ENCODE data around the gene PRDM16. TPM values are rescaled to one million over a fixed set of nuclear protein-coding genes. Genes with fewer than 3 reads are reported as not detected.

The PRDM16 gene
- total and polyA plus RNA-seq, 8 donors = 9.6 to 18.0 (median 14.7) TPM

DNA sequence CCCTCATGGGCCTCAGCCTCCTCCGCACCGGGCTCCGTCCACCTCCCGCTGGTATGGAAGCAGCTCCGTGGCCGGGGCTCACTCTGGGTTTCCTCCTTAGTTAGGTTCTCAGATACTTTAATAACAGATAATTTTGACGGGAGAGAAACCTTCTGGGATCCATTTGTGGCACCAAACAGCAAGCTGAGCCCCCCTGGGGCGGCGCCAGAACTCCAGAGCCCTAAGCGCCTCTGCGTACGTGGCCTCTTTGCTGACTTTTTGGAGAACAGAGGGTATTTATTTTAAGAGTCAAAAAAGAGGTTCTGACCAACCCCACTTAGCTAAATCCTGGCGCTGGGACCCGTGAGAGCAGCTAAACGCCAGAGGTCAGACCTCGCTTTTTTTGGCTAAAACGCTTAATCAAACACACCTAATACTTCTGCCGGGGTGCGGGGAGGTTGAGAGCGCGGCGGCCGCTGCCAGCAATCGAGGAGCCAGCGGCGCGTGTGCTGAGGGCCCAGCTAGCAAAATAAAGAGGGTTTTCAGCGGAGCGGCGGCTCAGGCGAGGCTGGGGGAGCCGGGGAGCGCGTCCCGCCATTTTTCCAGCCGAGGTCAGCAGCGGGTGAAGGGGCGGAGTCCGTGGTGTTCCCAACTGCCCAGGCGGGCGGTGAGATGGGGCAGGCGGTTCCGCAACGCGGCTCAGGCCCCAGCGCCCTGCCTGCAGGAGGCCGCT lies 171.7 kb downstream of the PRDM16 start:
- intact Hi-C loops (cut with DNase I) = no loop called here
- ATAC-seq = peak; percentile 12
- TF ChIP-seq, protein P1, sequence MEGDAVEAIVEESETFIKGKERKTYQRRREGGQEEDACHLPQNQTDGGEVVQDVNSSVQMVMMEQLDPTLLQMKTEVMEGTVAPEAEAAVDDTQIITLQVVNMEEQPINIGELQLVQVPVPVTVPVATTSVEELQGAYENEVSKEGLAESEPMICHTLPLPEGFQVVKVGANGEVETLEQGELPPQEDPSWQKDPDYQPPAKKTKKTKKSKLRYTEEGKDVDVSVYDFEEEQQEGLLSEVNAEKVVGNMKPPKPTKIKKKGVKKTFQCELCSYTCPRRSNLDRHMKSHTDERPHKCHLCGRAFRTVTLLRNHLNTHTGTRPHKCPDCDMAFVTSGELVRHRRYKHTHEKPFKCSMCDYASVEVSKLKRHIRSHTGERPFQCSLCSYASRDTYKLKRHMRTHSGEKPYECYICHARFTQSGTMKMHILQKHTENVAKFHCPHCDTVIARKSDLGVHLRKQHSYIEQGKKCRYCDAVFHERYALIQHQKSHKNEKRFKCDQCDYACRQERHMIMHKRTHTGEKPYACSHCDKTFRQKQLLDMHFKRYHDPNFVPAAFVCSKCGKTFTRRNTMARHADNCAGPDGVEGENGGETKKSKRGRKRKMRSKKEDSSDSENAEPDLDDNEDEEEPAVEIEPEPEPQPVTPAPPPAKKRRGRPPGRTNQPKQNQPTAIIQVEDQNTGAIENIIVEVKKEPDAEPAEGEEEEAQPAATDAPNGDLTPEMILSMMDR (IDR thresholded peaks at IDR 0.05) = no peak
- H3K4me3 ChIP-seq = no peak overlapping the region
- peak in 3 of 4 donors; percentile 78 to 93 (median 90) for DNase-seq
- H3K9me3 ChIP-seq = no peaks in the 10 kb centered on the region
- no peaks in the 10 kb centered on the region for H3K4me1 ChIP-seq
- H3K36me3 ChIP-seq = no peaks in the 10 kb centered on the region
- H3K27ac ChIP-seq = no peak overlapping the region
- peaks cover 0 to 56% of the 10 kb centered on the region in 2 donors for H3K27me3 ChIP-seq

DNA sequence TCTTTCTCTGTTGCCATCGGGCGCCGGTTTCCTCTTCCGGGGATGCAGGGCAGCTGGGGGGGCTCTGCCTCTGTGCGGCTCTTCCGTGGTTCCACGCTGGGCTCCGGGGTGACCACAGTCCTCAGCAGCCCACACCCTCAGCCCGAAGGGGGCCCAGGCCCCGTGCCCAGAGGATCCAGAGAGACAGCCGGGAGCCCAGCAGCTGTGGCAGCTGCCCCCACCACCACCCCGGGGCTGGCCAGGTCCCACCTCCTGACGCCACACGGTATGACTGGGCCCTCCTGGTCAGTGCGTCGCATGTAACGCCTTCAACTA lies 172.2 kb downstream of the PRDM16 start:
- ATAC-seq (no peak), DNase-seq (peak in 1 of 4 donors; percentile 76)
- Histone ChIP-seq H3K27ac (no peak overlapping the region), H3K4me1 (no peaks in the 10 kb centered on the region), H3K36me3 (no peaks in the 10 kb centered on the region), H3K27me3 (peaks cover 0 to 56% of the 10 kb centered on the region in 2 donors), H3K4me3 (no peak overlapping the region), H3K9me3 (no peaks in the 10 kb centered on the region)
- intact Hi-C loops (cut with DNase I) = no loop called here
- TF ChIP-seq, protein P1 (IDR thresholded peaks at IDR 0.05) = no peak

DNA sequence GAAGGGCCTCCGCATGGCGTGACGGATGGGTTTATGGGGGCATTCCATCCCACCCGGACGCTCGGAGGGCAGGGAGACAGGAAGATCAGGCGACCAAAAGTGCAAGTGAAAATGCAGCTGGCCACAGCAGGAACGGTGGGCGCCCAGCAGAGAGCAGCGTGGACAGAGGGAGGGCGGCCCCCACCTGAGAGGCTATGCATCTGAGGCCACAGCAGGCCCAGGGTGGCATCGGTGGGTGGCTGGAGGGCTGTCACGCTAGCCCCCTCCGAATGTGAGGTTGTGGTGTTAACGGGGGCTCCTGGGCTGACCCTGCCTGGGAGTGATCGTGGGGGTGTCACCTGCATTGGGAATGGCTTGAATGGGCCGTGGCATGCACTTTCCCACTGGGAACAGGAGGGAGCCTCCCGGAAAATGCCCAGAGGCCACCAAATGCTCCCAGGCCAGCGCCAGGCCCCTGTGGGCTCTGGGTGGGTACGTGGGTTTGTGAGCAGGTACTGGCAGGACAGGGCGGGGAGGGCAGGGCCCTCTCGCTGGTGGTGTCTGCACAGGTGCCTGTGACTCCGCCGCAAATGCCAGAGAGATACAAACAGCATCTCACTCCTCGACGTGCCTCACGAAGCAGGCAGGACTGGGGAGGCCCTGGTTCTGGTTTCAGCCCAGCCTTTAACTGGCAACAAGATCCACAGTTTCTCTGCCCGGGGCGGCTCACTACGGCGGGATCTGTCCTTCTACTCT lies 172.8 kb downstream of the PRDM16 start:
- TF ChIP-seq, protein P1 (IDR thresholded peaks at IDR 0.05) = no peak
- Histone ChIP-seq H3K4me1 (no peaks in the 10 kb centered on the region), H3K4me3 (no peak overlapping the region), H3K27me3 (peaks cover under 1 to 56% of the 10 kb centered on the region in 2 donors), H3K9me3 (no peaks in the 10 kb centered on the region), H3K36me3 (no peaks in the 10 kb centered on the region), H3K27ac (no peak overlapping the region)
- peak in 1 of 4 donors; percentile 69 for DNase-seq
- no peak for ATAC-seq
- intact Hi-C loops (cut with DNase I) = no loop called here

DNA sequence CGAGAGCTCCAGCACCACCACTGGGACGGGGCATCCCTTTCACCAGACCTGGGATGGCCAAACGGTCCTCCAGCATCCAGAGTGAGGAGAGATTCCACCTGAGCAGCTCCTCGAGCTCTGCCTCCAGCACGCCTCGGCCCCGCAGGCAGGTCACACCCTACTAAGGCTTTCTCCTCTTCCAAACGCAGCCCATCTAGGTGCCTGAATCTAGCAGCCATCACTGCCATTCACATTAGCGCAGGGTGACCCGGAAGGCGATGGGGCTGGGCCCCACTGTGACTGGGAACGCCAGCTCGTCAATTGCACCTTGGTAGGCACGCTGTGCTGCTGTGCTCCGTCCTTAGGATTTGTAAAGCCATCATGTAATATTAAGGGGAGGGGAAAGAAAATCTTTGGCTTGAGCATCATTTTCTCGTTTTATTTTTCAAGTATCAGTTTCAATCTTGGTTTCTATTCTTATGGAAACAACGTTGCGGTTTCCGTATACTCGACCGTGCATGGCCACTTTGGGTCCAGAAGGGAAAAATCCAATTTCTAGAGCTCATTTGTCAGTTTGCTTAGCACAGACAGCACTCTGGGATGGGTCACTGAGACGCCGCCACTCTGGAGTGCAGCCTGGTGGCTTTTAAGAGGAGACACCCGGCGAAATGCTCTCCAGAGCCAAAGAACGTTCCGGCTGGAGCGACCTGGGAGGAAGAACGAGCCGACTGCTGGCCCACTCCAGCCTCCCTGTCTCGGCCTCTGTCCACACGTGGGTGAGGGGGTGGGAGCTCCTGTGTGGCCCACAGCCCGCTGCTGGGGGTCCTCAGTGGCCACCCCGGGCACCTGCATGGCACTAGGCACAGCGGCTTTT lies 173.6 kb downstream of the PRDM16 start:
- peaks cover 7 to 61% of the 10 kb centered on the region in 2 donors for H3K27me3 ChIP-seq
- TF ChIP-seq, protein P1 (IDR thresholded peaks at IDR 0.05) = no peak
- DNase-seq (peak in 2 of 4 donors; percentile 33 to 36), ATAC-seq (no peak)
- no peaks in the 10 kb centered on the region for H3K36me3 ChIP-seq
- intact Hi-C loops (cut with DNase I) = no loop called here
- no peak overlapping the region for H3K27ac ChIP-seq
- H3K4me1 ChIP-seq = no peaks in the 10 kb centered on the region
- H3K9me3 ChIP-seq = no peaks in the 10 kb centered on the region
- no peak overlapping the region for H3K4me3 ChIP-seq

All from left lung (tissue), 10 donors.